ENCODE results near the gene ADAMTS20.

Gene ADAMTS20

GRCh38 chr12:43551971-43552559, at the start of gene ADAMTS20:
ADAMTS20 (minus strand) TSS chr12:43552203; CDS start chr12:43551921, 282 bp downstream.
- Mint-ChIP-seq H3K4me1 (ENCODE audit: low read depth) (no peaks in the 10 kb centered on the region), H3K36me3 (ENCODE audit: low read depth) (no peaks in the 10 kb centered on the region), H3K4me3 (no peak within 1 kb of the TSS), H3K27ac (no peak within 1 kb of the TSS), H3K27me3 (peaks cover 30% of the 10 kb centered on the region), H3K9me3 (peaks cover 11% of the 10 kb centered on the region)
- intact Hi-C loops (cut with micrococcal nuclease) = no loop called here

- H3K9me3 Mint-ChIP-seq = no peaks in the 10 kb centered on the region
- H3K27me3 Mint-ChIP-seq = no peaks in the 10 kb centered on the region
- intact Hi-C loops (cut with micrococcal nuclease) = no loop called here
- no peak overlapping the region for H3K27ac Mint-ChIP-seq
- no peaks in the 10 kb centered on the region for H3K36me3 Mint-ChIP-seq (ENCODE audit: low read depth)
- no peak overlapping the region for H3K4me3 Mint-ChIP-seq
- H3K4me1 Mint-ChIP-seq (ENCODE audit: low read depth) = no peaks in the 10 kb centered on the region
Measured at GRCh38 chr12:43599708-43600107, 47.7 kb upstream of the ADAMTS20 start.

GRCh38 chr12:43599066-43599465, 47.1 kb upstream of the ADAMTS20 start:
- no peaks in the 10 kb centered on the region for H3K4me1 Mint-ChIP-seq (ENCODE audit: low read depth)
- intact Hi-C loops (cut with micrococcal nuclease) = no loop called here
- H3K36me3 Mint-ChIP-seq (ENCODE audit: low read depth) = no peaks in the 10 kb centered on the region

GRCh38 chr12:43590307-43590706, 38.3 kb upstream of the ADAMTS20 start:
- no peaks in the 10 kb centered on the region for H3K9me3 Mint-ChIP-seq

More at GRCh38 chr12:43599066-43599465, 47.1 kb upstream of the ADAMTS20 start:
- H3K4me3 Mint-ChIP-seq = no peak overlapping the region
- H3K9me3 Mint-ChIP-seq = no peaks in the 10 kb centered on the region
- no peaks in the 10 kb centered on the region for H3K27me3 Mint-ChIP-seq
- no peak overlapping the region for H3K27ac Mint-ChIP-seq

GRCh38 chr12:43586646-43587245, 34.7 kb upstream of the ADAMTS20 start:
- H3K27me3 Mint-ChIP-seq = no peaks in the 10 kb centered on the region
- no peak overlapping the region for H3K4me3 Mint-ChIP-seq
- H3K36me3 Mint-ChIP-seq (ENCODE audit: low read depth) = no peaks in the 10 kb centered on the region
- H3K27ac Mint-ChIP-seq = no peak overlapping the region
- H3K4me1 Mint-ChIP-seq (ENCODE audit: low read depth) = no peaks in the 10 kb centered on the region
- peaks cover 9% of the 10 kb centered on the region for H3K9me3 Mint-ChIP-seq
- intact Hi-C loops (cut with micrococcal nuclease) = no loop called here

More at GRCh38 chr12:43590307-43590706, 38.3 kb upstream of the ADAMTS20 start:
- Mint-ChIP-seq H3K4me1 (ENCODE audit: low read depth) (no peaks in the 10 kb centered on the region), H3K27me3 (no peaks in the 10 kb centered on the region), H3K36me3 (ENCODE audit: low read depth) (no peaks in the 10 kb centered on the region), H3K27ac (no peak overlapping the region), H3K4me3 (no peak overlapping the region)
- intact Hi-C loops (cut with micrococcal nuclease) = no loop called here

GRCh38 chr12:43585676-43586075, 33.7 kb upstream of the ADAMTS20 start:
- Mint-ChIP-seq H3K27me3 (no peaks in the 10 kb centered on the region), H3K9me3 (peaks cover 11% of the 10 kb centered on the region), H3K36me3 (ENCODE audit: low read depth) (no peaks in the 10 kb centered on the region), H3K4me1 (ENCODE audit: low read depth) (no peaks in the 10 kb centered on the region), H3K27ac (no peak overlapping the region), H3K4me3 (no peak overlapping the region)
- intact Hi-C loops (cut with micrococcal nuclease) = no loop called here

GRCh38 chr12:43580601-43581000, 28.6 kb upstream of the ADAMTS20 start:
- Mint-ChIP-seq H3K36me3 (ENCODE audit: low read depth) (no peaks in the 10 kb centered on the region), H3K4me1 (ENCODE audit: low read depth) (no peaks in the 10 kb centered on the region), H3K9me3 (peaks cover 15% of the 10 kb centered on the region), H3K27ac (no peak overlapping the region), H3K4me3 (no peak overlapping the region), H3K27me3 (no peaks in the 10 kb centered on the region)
- intact Hi-C loops (cut with micrococcal nuclease) = no loop called here

- Mint-ChIP-seq H3K27me3 (no peaks in the 10 kb centered on the region), H3K4me3 (no peak overlapping the region), H3K9me3 (peaks cover 23% of the 10 kb centered on the region), H3K36me3 (ENCODE audit: low read depth) (no peaks in the 10 kb centered on the region), H3K27ac (no peak overlapping the region), H3K4me1 (ENCODE audit: low read depth) (no peaks in the 10 kb centered on the region)
- intact Hi-C loops (cut with micrococcal nuclease) = no loop called here
Measured at GRCh38 chr12:43579206-43579605, 27.2 kb upstream of the ADAMTS20 start.

GRCh38 chr12:43578782-43579181, 26.8 kb upstream of the ADAMTS20 start:
- Mint-ChIP-seq H3K9me3 (peaks cover 27% of the 10 kb centered on the region), H3K27ac (no peak overlapping the region), H3K4me3 (no peak overlapping the region), H3K4me1 (ENCODE audit: low read depth) (no peaks in the 10 kb centered on the region), H3K36me3 (ENCODE audit: low read depth) (no peaks in the 10 kb centered on the region), H3K27me3 (no peaks in the 10 kb centered on the region)
- intact Hi-C loops (cut with micrococcal nuclease) = no loop called here

- Mint-ChIP-seq H3K4me1 (ENCODE audit: low read depth) (no peaks in the 10 kb centered on the region), H3K36me3 (ENCODE audit: low read depth) (no peaks in the 10 kb centered on the region), H3K27me3 (no peaks in the 10 kb centered on the region), H3K4me3 (no peak overlapping the region), H3K27ac (no peak overlapping the region), H3K9me3 (peaks cover 39% of the 10 kb centered on the region)
- intact Hi-C loops (cut with micrococcal nuclease) = no loop called here
Measured at GRCh38 chr12:43577381-43577780, 25.4 kb upstream of the ADAMTS20 start.

- no peak overlapping the region for H3K27ac Mint-ChIP-seq
- peaks cover 39% of the 10 kb centered on the region for H3K9me3 Mint-ChIP-seq
- no peaks in the 10 kb centered on the region for H3K4me1 Mint-ChIP-seq (ENCODE audit: low read depth)
- intact Hi-C loops (cut with micrococcal nuclease) = no loop called here
- H3K4me3 Mint-ChIP-seq = no peak overlapping the region
- H3K36me3 Mint-ChIP-seq (ENCODE audit: low read depth) = no peaks in the 10 kb centered on the region
- no peaks in the 10 kb centered on the region for H3K27me3 Mint-ChIP-seq
Measured at GRCh38 chr12:43576162-43576561, 24.2 kb upstream of the ADAMTS20 start.

GRCh38 chr12:43571885-43572284, 19.9 kb upstream of the ADAMTS20 start:
- Mint-ChIP-seq H3K27ac (no peak overlapping the region), H3K4me1 (ENCODE audit: low read depth) (no peaks in the 10 kb centered on the region), H3K4me3 (no peak overlapping the region), H3K9me3 (peaks cover 42% of the 10 kb centered on the region), H3K36me3 (ENCODE audit: low read depth) (no peaks in the 10 kb centered on the region), H3K27me3 (no peaks in the 10 kb centered on the region)
- intact Hi-C loops (cut with micrococcal nuclease) = no loop called here

- Mint-ChIP-seq H3K36me3 (ENCODE audit: low read depth) (no peaks in the 10 kb centered on the region), H3K9me3 (peaks cover 23% of the 10 kb centered on the region), H3K27ac (no peak overlapping the region), H3K4me3 (no peak overlapping the region), H3K27me3 (peaks cover 20% of the 10 kb centered on the region), H3K4me1 (ENCODE audit: low read depth) (no peaks in the 10 kb centered on the region)
- intact Hi-C loops (cut with micrococcal nuclease) = no loop called here
Measured at GRCh38 chr12:43556057-43556456, 4.1 kb upstream of the ADAMTS20 start.

- H3K4me1 Mint-ChIP-seq (ENCODE audit: low read depth) = no peaks in the 10 kb centered on the region
- intact Hi-C loops (cut with micrococcal nuclease) = no loop called here
- peaks cover 30% of the 10 kb centered on the region for H3K27me3 Mint-ChIP-seq
- no peak overlapping the region for H3K27ac Mint-ChIP-seq
- no peak overlapping the region for H3K4me3 Mint-ChIP-seq
- H3K9me3 Mint-ChIP-seq = peaks cover 4% of the 10 kb centered on the region
- no peaks in the 10 kb centered on the region for H3K36me3 Mint-ChIP-seq (ENCODE audit: low read depth)
Measured at GRCh38 chr12:43551279-43551970, 578 bp downstream of the ADAMTS20 start.
